GM13976 (cell line): Measurements from ENCODE around the gene HOXD10.

Experiments used
- DNase-seq: peaks from one replicate; pipeline ENCODE4 v3.0.0; 2012; ENCODE audit warnings: low spot score
- CTCF ChIP-seq: IDR thresholded peaks from 2 replicates; pipeline ENCODE4 v1.5.1; 2012; ENCODE audit warnings: borderline replicate concordance, mild to moderate bottlenecking; ENCODE audit not compliant: insufficient read depth; ENCODE audit errors: extremely low read depth, missing control alignments, control extremely low read depth
- in situ Hi-C: fragments of 300-500 bp; cut with MboI; formaldehyde crosslinking; loops from one replicate; pipeline ENCODE4 v1.12.0; 2022; ENCODE audit warnings: low sequenced_read_pairs, mixed read lengths, inconsistent platforms; ENCODE audit not compliant: unreplicated experiment

The HOXD10 gene

GRCh38 chr2:176150584-176151441 is 34.2 kb downstream of the HOXD10 start:
- in situ Hi-C loops = no loop called here
- no peak for DNase-seq
- no peak for TF ChIP-seq CTCF

GRCh38 chr2:176151442-176152287 is 35.1 kb downstream of the HOXD10 start, which contains the start of gene HOXD4:
Gene HOXD4 (plus strand): TSS chr2:176151550. CDS start chr2:176151634, 84 bp downstream.
- no peak for TF ChIP-seq CTCF
- in situ Hi-C loops = no loop called here
- DNase-seq = no peak

- no peak for DNase-seq
- no peak for TF ChIP-seq CTCF
- in situ Hi-C loops = no loop called here
Measured at GRCh38 chr2:176152350-176153181, 36.0 kb downstream of the HOXD10 start.

GRCh38 chr2:176154576-176155252 is 38.1 kb downstream of the HOXD10 start:
- DNase-seq = no peak
- TF ChIP-seq CTCF = no peak
- in situ Hi-C loops = no loop called here

- in situ Hi-C loops = no loop called here
- TF ChIP-seq CTCF = no peak
- DNase-seq = no peak
Measured at GRCh38 chr2:176155356-176156044, 38.9 kb downstream of the HOXD10 start.
